Ascending aorta (tissue), 2 donors: Measurements from ENCODE around the gene HAUS3. TPM values are rescaled to one million over a fixed set of nuclear protein-coding genes. Genes with fewer than 3 reads are reported as not detected.

Experiments used
- DNase-seq, 2 donors: peaks; one replicate each; pipeline ENCODE4 v3.0.0-alpha.2; 2019; ENCODE audit warnings: low spot score in 2 of 2
- H3K27ac ChIP-seq, 2 donors: fragments of 200-600 bp; sonication (generic); one replicate each; pipeline ENCODE4 v1.5.1; 2016 to 2017; ENCODE audit warnings: mild to moderate bottlenecking in 1 of 2
- H3K27me3 ChIP-seq: fragments of 200-600 bp; sonication (generic); one replicate; pipeline ENCODE4 v1.5.1; 2017
- H3K36me3 ChIP-seq, 2 donors: fragments of 200-600 bp; sonication (generic); one replicate each; pipeline ENCODE4 v1.5.1; 2016
- H3K4me1 ChIP-seq, 2 donors: fragments of 200-600 bp; sonication (generic); one replicate each; pipeline ENCODE4 v1.5.1; 2016 to 2017; ENCODE audit warnings: mild to moderate bottlenecking in 1 of 2
- H3K4me3 ChIP-seq, 2 donors: fragments of 200-600 bp; sonication (generic); one replicate each; pipeline ENCODE4 v1.5.1; 2016 to 2017; ENCODE audit warnings: mild to moderate bottlenecking in 1 of 2
- H3K9me3 ChIP-seq, 2 donors: fragments of 200-600 bp; sonication (generic); one replicate each; pipeline ENCODE4 v1.5.1; 2016
- intact Hi-C: fragments of 100-400 bp; cut with DNase I; formaldehyde crosslinking; loops from one replicate; pipeline ENCODE4 v1.15.1; 2023
- total RNA-seq: library from RNA; depleted of rRNA; stranded (reverse); fragments of >200 nt; gene quantifications from one replicate; pipeline ENCODE4 v1.1.0, GENCODE V29; 2016
- TF ChIP-seq, protein P1 (sequence below), 3 experiments: fragments of 200-600 bp in 2 of 3; fragments of 450-650 bp in 1 of 3; sonication (generic) in 2 of 3; IDR thresholded peaks; one replicate each; pipeline ENCODE4 v1.5.1; 2016 to 2019; ENCODE audit warnings: antibody characterized with exemption in 3 of 3, mild to moderate bottlenecking in 1 of 3, moderate library complexity in 1 of 3

The HAUS3 gene
- total RNA-seq, 1 donor from 2014 or later: 9.0 TPM

- DNase-seq: no peak
- H3K4me3 ChIP-seq: no peak overlapping the region
- TF ChIP-seq, protein P1, sequence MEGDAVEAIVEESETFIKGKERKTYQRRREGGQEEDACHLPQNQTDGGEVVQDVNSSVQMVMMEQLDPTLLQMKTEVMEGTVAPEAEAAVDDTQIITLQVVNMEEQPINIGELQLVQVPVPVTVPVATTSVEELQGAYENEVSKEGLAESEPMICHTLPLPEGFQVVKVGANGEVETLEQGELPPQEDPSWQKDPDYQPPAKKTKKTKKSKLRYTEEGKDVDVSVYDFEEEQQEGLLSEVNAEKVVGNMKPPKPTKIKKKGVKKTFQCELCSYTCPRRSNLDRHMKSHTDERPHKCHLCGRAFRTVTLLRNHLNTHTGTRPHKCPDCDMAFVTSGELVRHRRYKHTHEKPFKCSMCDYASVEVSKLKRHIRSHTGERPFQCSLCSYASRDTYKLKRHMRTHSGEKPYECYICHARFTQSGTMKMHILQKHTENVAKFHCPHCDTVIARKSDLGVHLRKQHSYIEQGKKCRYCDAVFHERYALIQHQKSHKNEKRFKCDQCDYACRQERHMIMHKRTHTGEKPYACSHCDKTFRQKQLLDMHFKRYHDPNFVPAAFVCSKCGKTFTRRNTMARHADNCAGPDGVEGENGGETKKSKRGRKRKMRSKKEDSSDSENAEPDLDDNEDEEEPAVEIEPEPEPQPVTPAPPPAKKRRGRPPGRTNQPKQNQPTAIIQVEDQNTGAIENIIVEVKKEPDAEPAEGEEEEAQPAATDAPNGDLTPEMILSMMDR (IDR thresholded peaks at IDR 0.05): no peak
- peaks cover 25 to 40% of the 10 kb centered on the region in 2 donors for H3K4me1 ChIP-seq
- intact Hi-C loops: loop anchor here (5.0 to 10.0 kb wide), 8 partner anchors 257 to 1927 kb away; partner anchors contain the start of genes ADD1, FAM53A, HTT and HTT-AS
- H3K27me3 ChIP-seq: no peaks in the 10 kb centered on the region
- H3K36me3 ChIP-seq: no peaks in the 10 kb centered on the region
- no peaks in the 10 kb centered on the region for H3K9me3 ChIP-seq
- H3K27ac ChIP-seq: no peak overlapping the region
Measured at GRCh38 chr4:2263926-2264321, 22.0 kb upstream of the HAUS3 start.

GRCh38 chr4:2262944-2263250 is 21.0 kb upstream of the HAUS3 start:
- H3K9me3 ChIP-seq: no peaks in the 10 kb centered on the region
- H3K27me3 ChIP-seq: no peaks in the 10 kb centered on the region
- TF ChIP-seq, protein P1 (IDR thresholded peaks at IDR 0.05): no peak
- H3K4me3 ChIP-seq: peak overlapping the region; percentile 50 to 98
- no peaks in the 10 kb centered on the region for H3K36me3 ChIP-seq
- peak overlapping the region; percentile 87 to 96 for H3K27ac ChIP-seq
- intact Hi-C loops: loop anchor here (1.0 to 10.0 kb wide), 11 partner anchors 21 to 1926 kb away; partner anchors contain the start of genes ADD1, CFAP99, FAM53A and HAUS3
- peaks cover 35 to 51% of the 10 kb centered on the region in 2 donors for H3K4me1 ChIP-seq
- DNase-seq: no peak

DNA sequence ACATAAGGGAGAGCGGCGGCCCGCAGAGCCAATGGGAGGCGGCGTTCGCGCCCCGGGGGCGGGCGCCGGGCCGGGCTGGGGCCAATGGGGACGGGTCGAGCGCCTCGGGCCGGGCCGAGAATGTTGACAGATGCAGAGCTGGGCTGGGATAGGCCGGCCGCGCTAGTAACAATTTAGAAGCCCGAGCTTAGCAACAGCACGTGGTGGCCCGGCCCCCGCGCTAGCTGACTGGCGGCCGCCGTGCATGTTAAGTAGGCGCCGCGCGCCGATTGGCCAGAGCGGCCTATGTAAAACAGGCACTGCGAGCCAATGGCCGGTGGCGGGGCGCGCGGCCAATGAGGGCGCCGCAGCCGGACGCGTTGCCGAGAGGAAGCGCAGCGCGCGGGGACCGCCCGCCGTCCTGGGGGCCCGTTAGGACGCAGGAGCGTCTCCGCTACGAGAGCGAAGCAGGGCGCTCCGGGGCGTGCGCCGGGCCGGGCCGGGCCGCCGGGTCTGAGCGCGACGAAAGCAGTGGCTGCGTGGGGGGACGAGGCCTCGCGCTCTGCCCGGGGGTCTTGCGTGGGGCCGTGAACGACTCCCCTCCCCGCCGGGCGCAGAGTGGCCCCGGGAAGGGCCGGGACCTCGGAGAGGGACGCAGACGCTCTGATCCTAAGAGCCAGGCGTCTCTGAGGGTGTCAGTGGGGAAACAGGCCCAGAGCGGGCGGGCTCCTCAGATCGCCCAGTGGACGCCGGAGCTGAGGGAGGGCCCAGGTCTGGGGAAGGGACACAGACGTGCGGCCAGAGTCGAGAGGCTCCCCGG is 20.4 kb upstream of the HAUS3 start:
- TF ChIP-seq, protein P1 (IDR thresholded peaks at IDR 0.05): no peak
- H3K4me1 ChIP-seq: peaks cover 38 to 56% of the 10 kb centered on the region in 2 donors
- intact Hi-C loops: loop anchor here (1.0 to 10.0 kb wide), 11 partner anchors 20 to 1925 kb away; partner anchors contain the start of genes ADD1, CFAP99, FAM53A and HAUS3
- H3K4me3 ChIP-seq: peak overlapping the region; percentile 98
- H3K27ac ChIP-seq: peak overlapping the region; percentile 87 to 96
- peak; percentile 100 for DNase-seq
- no peaks in the 10 kb centered on the region for H3K9me3 ChIP-seq
- no peaks in the 10 kb centered on the region for H3K27me3 ChIP-seq
- H3K36me3 ChIP-seq: no peaks in the 10 kb centered on the region

DNA sequence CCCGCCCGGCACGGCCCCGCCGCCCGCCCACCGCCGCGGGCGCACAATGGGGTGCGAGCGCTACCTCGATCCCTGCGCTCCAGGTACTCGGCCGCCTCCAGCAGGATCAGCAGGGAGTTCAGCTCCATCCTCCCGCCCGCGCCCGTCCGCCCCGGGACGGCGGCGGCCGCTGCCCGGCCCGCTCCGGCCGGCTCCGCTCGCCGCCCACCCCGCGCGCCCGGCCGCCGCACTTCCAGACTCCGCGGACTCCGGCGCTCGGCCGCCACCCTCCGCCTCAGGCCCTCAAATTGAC is 19.9 kb upstream of the HAUS3 start, which contains the start of gene MXD4:
TSS of gene MXD4 (minus strand) at position 257 of the 292 bp plus-strand sequence. CDS start at position 128, 129 bp downstream.
- Histone ChIP-seq H3K4me1 (peaks cover 43 to 60% of the 10 kb centered on the region in 2 donors), H3K4me3 (peak within 1 kb of the TSS; percentile 98), H3K36me3 (no peaks in the 10 kb centered on the region), H3K9me3 (no peaks in the 10 kb centered on the region), H3K27ac (peak within 1 kb of the TSS; percentile 96), H3K27me3 (no peaks in the 10 kb centered on the region)
- DNase-seq: no peak
- TF ChIP-seq, protein P1 (IDR thresholded peaks at IDR 0.05): no peak
- intact Hi-C loops: loop anchor here (1.0 to 10.0 kb wide), 12 partner anchors 19 to 1924 kb away; partner anchors contain the start of genes ADD1, CFAP99, FAM53A and HAUS3

GRCh38 chr4:2261110-2261852 is 19.4 kb upstream of the HAUS3 start:
- peak; percentile 7 to 73 for DNase-seq
- H3K27me3 ChIP-seq: no peaks in the 10 kb centered on the region
- intact Hi-C loops: loop anchor here (1.0 to 10.0 kb wide), 9 partner anchors 254 to 1924 kb away; partner anchors contain the start of genes ADD1, FAM53A, HTT and HTT-AS

More at GRCh38 chr4:2261110-2261852, 19.4 kb upstream of the HAUS3 start:
- TF ChIP-seq, protein P1 (IDR thresholded peaks at IDR 0.05): no peak
- peaks cover 47 to 63% of the 10 kb centered on the region in 2 donors for H3K4me1 ChIP-seq
- peak overlapping the region; percentile 98 for H3K4me3 ChIP-seq
- H3K9me3 ChIP-seq: no peaks in the 10 kb centered on the region
- peak overlapping the region; percentile 95 to 96 for H3K27ac ChIP-seq
- H3K36me3 ChIP-seq: no peaks in the 10 kb centered on the region
